Panc1 (cell line): ENCODE results near the gene CETN1. TPM values are rescaled to one million over a fixed set of nuclear protein-coding genes. Genes with fewer than 3 reads are reported as not detected.

Source experiments
- ATAC-seq: fragments of 200-7000 bp; cut with Tn5 transposase; 2 replicates; pipeline ENCODE4 v1.9.1; 2020; ENCODE audit warnings: mild to moderate bottlenecking, moderate library complexity
- BruUV-seq: library from RNA; stranded (reverse); fragments of 400-500 nt; replicated peaks from 2 replicates; lab custom pipeline; 2021; lab: Mats Ljungman, UMichigan
- CTCF ChIA-PET: fragments of 300-600 bp; sonication (Branson Sonifier 250); formaldehyde crosslinking; loops from one replicate; lab custom pipeline; 2022; ENCODE audit warnings: antibody characterized with exemption; lab: Charles Lee
- POLR2A ChIA-PET: fragments of 300-600 bp; sonication (Branson Sonifier 250); formaldehyde crosslinking; loops from one replicate; lab custom pipeline; 2022; ENCODE audit warnings: antibody characterized with exemption; lab: Charles Lee
- DNase-seq: peaks from one replicate; pipeline ENCODE4 v3.0.0-alpha.2; 2010; ENCODE audit warnings: low read depth, low spot score
- H3K27ac ChIP-seq: 2 replicates; pipeline ENCODE4 v1.5.1; 2011; ENCODE audit warnings: mild to moderate bottlenecking, low read length, inconsistent platforms
- H3K27me3 ChIP-seq: fragments of 200-500 bp; sonication (Bioruptor generic); 2 replicates; pipeline ENCODE4 v1.6.0; 2014; ENCODE audit warnings: low read length, inconsistent platforms; ENCODE audit not compliant: control insufficient read depth, insufficient read depth
- H3K36me3 ChIP-seq: fragments of 200-500 bp; sonication (Bioruptor generic); 2 replicates; pipeline ENCODE4 v1.5.1; 2014; ENCODE audit warnings: inconsistent platforms, mild to moderate bottlenecking, low read length, moderate library complexity; ENCODE audit not compliant: control insufficient read depth, insufficient read depth
- H3K4me1 ChIP-seq: 2 replicates; pipeline ENCODE4 v1.5.1; 2011; ENCODE audit warnings: inconsistent platforms, mild to moderate bottlenecking, low read length, moderate library complexity; ENCODE audit not compliant: control insufficient read depth, insufficient read depth
- H3K4me3 ChIP-seq, 2 experiments: 2 replicates each; pipeline ENCODE4 v1.5.1; 2011 to 2012; ENCODE audit warnings: low read depth in 2 of 2, low read length in 2 of 2, mild to moderate bottlenecking in 2 of 2, inconsistent platforms in 1 of 2, moderate library complexity in 1 of 2
- H3K9me3 ChIP-seq: fragments of 200-500 bp; sonication (Bioruptor generic); 2 replicates; pipeline ENCODE4 v1.5.1; 2014; ENCODE audit warnings: low read depth, mild to moderate bottlenecking, inconsistent platforms, low read length, moderate library complexity; ENCODE audit not compliant: control insufficient read depth, insufficient read depth
- CTCF ChIP-seq: fragments of 450-650 bp; IDR thresholded peaks from 2 replicates; pipeline ENCODE4 v1.5.1; 2017; ENCODE audit warnings: mild to moderate bottlenecking
- POLR2AphosphoS5 ChIP-seq: IDR thresholded peaks from 2 replicates; pipeline ENCODE4 v1.6.1; 2012; ENCODE audit warnings: mild to moderate bottlenecking, low read depth, low read length, moderate library complexity
- REST ChIP-seq, 2 experiments: IDR thresholded peaks; 2 replicates each; pipeline ENCODE4 v1.6.1; 2011 to 2012; ENCODE audit warnings: low read depth in 2 of 2, control low read depth in 1 of 2, low read length in 1 of 2, mild to moderate bottlenecking in 1 of 2, moderate library complexity in 1 of 2; ENCODE audit not compliant: insufficient read depth in 1 of 2
- SIN3A ChIP-seq: IDR thresholded peaks from 2 replicates; pipeline ENCODE4 v1.6.1; 2012; ENCODE audit warnings: low read depth, mild to moderate bottlenecking, low read length, moderate library complexity, borderline replicate concordance; ENCODE audit not compliant: insufficient read depth
- TCF7L2 ChIP-seq: IDR thresholded peaks from 2 replicates; pipeline ENCODE4 v1.6.1; 2011; ENCODE audit warnings: mild to moderate bottlenecking, low read depth, low read length, inconsistent platforms
- in situ Hi-C: cut with HindIII; loops from 2 replicates; pipeline ENCODE4 v1.10.0; 2016; ENCODE audit warnings: low sequenced_read_pairs, low pct_unique_long_range_greater_than_20kb
- intact Hi-C: fragments of 100-400 bp; cut with micrococcal nuclease; formaldehyde crosslinking; loops from one replicate; pipeline ENCODE4 v1.10.0; 2022; ENCODE audit not compliant: unreplicated experiment
- total RNA-seq: library from RNA; stranded (reverse); gene quantifications from one replicate; pipeline ENCODE4 v1.2.1, GENCODE V29; 2021; ENCODE audit not compliant: unreplicated experiment

CETN1 gene
- total RNA-seq, 1 experiment from 2014 or later, result not detected

GRCh38 chr18:600107-600506, 19.9 kb downstream of the CETN1 start:
- Histone ChIP-seq H3K27me3 (peaks cover 25% of the 10 kb centered on the region), H3K4me1 (peaks cover 3% of the 10 kb centered on the region; the same call in 1 of the 2 replicates), H3K36me3 (no peaks in the 10 kb centered on the region), H3K4me3 (no peak overlapping the region), H3K27ac (no peak overlapping the region), H3K9me3 (no peaks in the 10 kb centered on the region)
- POLR2A ChIA-PET, result no interaction called here
- TF ChIP-seq REST (IDR thresholded peaks at IDR 0.05; ENCODE audit: insufficient read depth in 1 of 2, low read depth in 2 of 2, low read length in 1 of 2), result no peak
- TF ChIP-seq TCF7L2, result no peak
- no peak for TF ChIP-seq POLR2AphosphoS5
- TF ChIP-seq CTCF, result no peak
- no peak for TF ChIP-seq SIN3A
- in situ Hi-C loops (no loop called here), intact Hi-C loops (no loop called here)
- BruUV-seq, result no TSS peak
- CTCF ChIA-PET, result no interaction called here
- DNase-seq, result no peak
- no peak for ATAC-seq

- CTCF ChIA-PET, result no interaction called here
- ATAC-seq (no peak), DNase-seq (no peak)
- H3K36me3 ChIP-seq, result no peaks in the 10 kb centered on the region
- BruUV-seq, result no TSS peak
- TF ChIP-seq SIN3A (no peak), REST (IDR thresholded peaks at IDR 0.05; ENCODE audit: insufficient read depth in 1 of 2, low read depth in 2 of 2, low read length in 1 of 2) (no peak), CTCF (no peak), POLR2AphosphoS5 (no peak), TCF7L2 (no peak)
- H3K9me3 ChIP-seq, result no peaks in the 10 kb centered on the region
- POLR2A ChIA-PET, result no interaction called here
- no peak overlapping the region for H3K27ac ChIP-seq
- peaks cover 9% of the 10 kb centered on the region for H3K27me3 ChIP-seq
- no peak overlapping the region for H3K4me3 ChIP-seq
- in situ Hi-C loops, result no loop called here
- intact Hi-C loops, result no loop called here
- H3K4me1 ChIP-seq, result no peaks in the 10 kb centered on the region
Observed at GRCh38 chr18:604771-605170, 24.6 kb downstream of the CETN1 start.
